ENCODE results near the gene ETV7. TPM values are rescaled to one million over a fixed set of nuclear protein-coding genes. Genes with fewer than 3 reads are reported as not detected.

ETV7 gene
- total RNA-seq, 2 experiments from 2014 or later, result 0.36 to 0.38 TPM

DNA sequence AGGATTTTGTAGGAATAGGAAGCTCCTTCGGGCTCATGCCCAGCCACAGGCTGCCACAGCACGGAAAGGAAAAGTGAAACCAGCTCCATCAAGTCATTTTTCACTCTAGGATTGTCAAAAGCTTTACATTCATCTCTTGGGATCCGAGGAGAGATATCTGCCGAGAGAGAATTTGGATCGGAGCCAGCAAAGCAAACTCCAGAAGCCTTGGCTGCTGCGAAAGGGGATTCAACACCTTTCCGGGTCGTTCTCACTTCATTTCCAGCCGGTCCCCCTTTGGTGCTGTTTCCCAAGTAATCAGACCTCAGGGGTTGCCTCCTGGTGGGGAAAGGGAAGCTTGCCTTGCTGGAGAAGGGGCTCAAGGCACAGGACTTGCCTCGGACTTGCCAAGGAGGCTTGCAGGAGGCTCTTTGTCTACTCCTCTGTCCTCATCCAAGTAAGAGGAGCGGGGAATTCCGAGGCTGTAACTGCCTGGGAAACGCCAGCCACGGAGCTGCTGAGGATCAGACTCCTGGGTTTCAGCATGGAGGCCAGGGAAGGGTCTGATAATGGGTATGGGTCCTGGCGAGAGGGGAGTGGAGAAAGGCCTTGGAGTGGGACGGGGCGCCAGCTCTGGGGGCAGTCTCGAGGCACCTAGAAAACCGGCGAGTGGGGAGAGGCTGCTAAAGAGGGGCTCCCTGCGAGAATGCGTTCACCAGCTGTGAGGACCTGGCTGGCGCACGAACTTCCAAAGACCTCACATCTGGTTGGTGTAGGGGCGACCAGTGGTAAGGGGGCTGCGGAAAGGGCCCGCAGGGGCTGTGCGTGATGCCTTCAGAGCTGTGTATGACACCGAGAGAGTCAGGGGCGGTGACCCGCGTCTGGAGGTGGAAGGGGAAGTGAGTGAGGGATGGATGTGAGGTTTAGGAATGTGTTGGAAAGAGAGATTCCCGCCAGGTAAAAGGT, 702 bp downstream of the ETV7 start:
- POLR2A ChIA-PET, result interaction anchor here (0.6 kb wide), 2 partner anchors 99 to 266 kb away, joined by 3 to 15 read pairs; no protein-coding TSS in a partner anchor
- CTCF ChIA-PET, result interaction anchor here (0.8 to 1.7 kb wide), 3 partner anchors 24 to 84 kb away, joined by 3 to 7 read pairs (median 3); no protein-coding TSS in a partner anchor

GRCh38 chr6:36384095-36384494, 3.4 kb downstream of the ETV7 start:
- CTCF ChIA-PET, result interaction anchor here (1.2 kb wide), 1 partner anchor 43 kb away, joined by 3 read pairs; no protein-coding TSS in a partner anchor
- POLR2A ChIA-PET, result no interaction called here

DNA sequence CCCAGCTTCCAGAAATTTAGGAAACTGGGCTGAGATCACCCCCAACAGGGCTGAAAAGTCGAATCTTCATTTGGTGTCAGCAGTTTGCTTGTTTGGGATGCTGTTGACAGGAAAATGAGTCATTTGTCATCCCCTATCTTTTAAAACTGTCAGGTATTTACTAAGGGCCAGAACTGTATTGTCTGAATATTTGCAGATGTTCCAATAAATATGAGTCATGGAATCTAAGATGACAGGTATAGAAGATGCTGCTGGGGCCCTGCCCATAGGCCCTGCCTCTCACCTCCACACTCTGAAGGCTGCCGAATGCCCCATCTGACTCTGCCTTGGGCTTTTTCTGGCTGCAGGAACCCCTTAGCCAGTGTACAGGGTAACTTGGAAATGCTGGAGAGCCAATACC, 3.9 kb downstream of the ETV7 start:
- ChIA-PET CTCF (interaction anchor here (1.2 kb wide), 1 partner anchor 43 kb away, joined by 3 read pairs; no protein-coding TSS in a partner anchor), POLR2A (no interaction called here)

- CTCF ChIA-PET, result no interaction called here
- POLR2A ChIA-PET, result no interaction called here
These were observed 4.5 kb downstream of the ETV7 start for GRCh38 chr6:36382976-36383375.

GRCh38 chr6:36381502-36382389, 5.7 kb downstream of the ETV7 start:
- ChIA-PET CTCF (interaction anchor here (1.1 kb wide), 1 partner anchor 24 kb away, joined by 3 read pairs; no protein-coding TSS in a partner anchor), POLR2A (no interaction called here)

- ChIA-PET POLR2A (no interaction called here), CTCF (interaction anchor here (0.7 to 1.4 kb wide), 3 partner anchors 78 to 312 kb away, joined by 3 to 5 read pairs (median 3); no protein-coding TSS in a partner anchor)
These were observed 7.3 kb downstream of the ETV7 start for GRCh38 chr6:36380166-36380565.

DNA sequence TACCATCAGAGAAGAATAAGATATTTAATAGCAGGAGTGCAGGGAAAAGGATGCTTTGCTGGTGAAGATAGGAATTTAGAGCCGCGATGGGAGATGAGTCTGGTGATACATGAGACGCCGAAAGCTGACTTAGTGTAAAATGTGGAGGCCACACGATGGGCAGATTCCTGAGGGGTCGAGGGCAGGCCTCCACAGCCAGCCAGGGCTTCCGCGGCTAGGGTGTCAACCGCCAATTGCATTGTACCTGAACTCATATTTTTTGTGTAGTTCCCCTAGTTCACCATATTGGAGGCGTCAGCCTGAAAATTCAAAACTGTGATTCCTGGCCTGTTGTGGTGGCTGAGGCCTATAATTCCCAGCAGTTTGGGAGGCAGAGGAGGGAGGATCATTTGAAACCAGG, 8.5 kb downstream of the ETV7 start:
- CTCF ChIA-PET, result interaction anchor here (0.6 to 1.4 kb wide), 2 partner anchors 76 to 815 kb away, joined by 3 to 5 read pairs; no protein-coding TSS in a partner anchor
- POLR2A ChIA-PET, result interaction anchor here (0.6 kb wide), 1 partner anchor 91 kb away, joined by 4 read pairs; no protein-coding TSS in a partner anchor

DNA sequence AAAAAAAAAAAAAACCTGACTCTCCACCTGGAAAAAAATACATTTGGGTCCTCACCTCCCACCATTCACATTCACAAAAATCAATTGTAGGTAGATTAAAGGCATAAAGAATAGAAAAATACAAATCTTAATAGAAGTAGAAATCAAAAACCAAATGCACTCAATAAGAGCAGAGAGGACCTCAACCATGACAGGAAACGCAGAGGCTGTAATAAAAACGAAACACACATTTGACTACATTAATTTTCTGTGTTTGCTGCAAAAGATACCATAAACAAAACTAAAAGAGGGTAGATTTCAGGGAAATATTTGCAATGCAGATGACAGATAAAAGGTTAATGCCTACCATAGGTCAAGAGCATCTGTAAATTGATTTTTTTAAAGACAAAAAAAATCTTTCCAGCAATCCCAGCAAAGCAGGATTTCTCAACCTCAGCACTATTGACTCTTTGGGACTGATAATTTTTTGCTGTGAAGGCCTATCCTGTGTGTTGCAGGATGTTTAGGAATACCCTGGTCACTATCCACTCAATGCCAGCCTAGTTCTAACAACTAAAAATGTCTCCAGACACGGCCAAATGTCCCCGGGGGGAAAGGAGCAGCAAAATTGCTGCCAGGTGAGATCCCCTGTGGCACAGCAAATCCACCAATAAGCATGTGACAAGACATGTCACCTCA, 9.1 kb downstream of the ETV7 start:
- POLR2A ChIA-PET, result no interaction called here
- CTCF ChIA-PET, result no interaction called here

GRCh38 chr6:36377594-36377993, 9.9 kb downstream of the ETV7 start:
- ChIA-PET CTCF (no interaction called here), POLR2A (no interaction called here)

DNA sequence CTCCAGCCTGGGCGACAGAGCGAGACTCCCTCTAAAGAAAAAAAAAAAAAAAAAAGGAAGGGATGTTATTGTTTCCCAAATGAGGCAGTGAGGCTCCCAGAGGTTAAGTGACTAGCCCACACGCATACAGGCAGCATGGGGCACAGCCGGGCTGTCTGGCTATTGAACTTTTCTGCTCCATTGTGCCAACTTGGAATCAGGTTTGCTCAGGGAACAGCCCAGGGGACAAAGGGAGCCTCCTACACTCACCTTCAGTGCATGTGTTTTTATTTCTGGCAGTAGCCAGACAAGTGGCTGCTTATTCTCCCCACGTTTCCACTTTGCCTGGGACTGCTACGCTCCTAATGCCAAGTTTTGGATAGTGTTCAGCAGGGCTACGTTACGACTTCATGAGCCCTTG, 10.7 kb downstream of the ETV7 start:
- CTCF ChIA-PET, result no interaction called here
- POLR2A ChIA-PET, result no interaction called here

- ChIA-PET POLR2A (no interaction called here), CTCF (no interaction called here)
These were observed 11.3 kb downstream of the ETV7 start for GRCh38 chr6:36376183-36376582.

DNA sequence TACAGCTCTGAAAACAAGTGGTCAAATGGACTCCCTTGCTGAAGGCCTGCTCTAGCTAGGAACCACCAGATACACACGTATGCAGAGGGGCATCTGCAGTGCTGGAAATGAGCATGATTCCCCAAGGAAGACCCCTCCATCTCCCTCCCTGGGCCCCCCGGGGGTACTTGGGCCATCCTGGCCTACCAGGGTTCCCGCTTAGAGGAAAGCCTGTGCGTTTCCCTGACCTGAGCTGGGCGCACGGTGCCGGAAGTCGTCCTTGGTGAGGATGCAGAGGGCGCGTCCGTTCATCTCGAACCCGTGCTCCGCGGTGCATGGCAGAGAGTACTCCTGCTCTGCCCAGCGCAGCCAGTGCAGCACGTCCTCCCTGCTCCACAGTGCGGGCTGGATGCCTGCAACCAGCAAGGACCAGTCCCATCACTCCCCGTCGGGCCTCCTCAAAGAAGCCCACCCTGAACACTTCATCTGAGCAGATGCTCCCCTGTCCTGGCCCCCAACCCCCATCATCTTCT, 11.8 kb downstream of the ETV7 start:
- CTCF ChIA-PET, result no interaction called here
- POLR2A ChIA-PET, result no interaction called here

- POLR2A ChIA-PET, result no interaction called here
These were observed 12.5 kb downstream of the ETV7 start for GRCh38 chr6:36374972-36375371.

GRCh38 chr6:36374194-36374593, 13.3 kb downstream of the ETV7 start:
- CTCF ChIA-PET, result no interaction called here
- POLR2A ChIA-PET, result no interaction called here

More at GRCh38 chr6:36374972-36375371, 12.5 kb downstream of the ETV7 start:
- CTCF ChIA-PET, result no interaction called here

DNA sequence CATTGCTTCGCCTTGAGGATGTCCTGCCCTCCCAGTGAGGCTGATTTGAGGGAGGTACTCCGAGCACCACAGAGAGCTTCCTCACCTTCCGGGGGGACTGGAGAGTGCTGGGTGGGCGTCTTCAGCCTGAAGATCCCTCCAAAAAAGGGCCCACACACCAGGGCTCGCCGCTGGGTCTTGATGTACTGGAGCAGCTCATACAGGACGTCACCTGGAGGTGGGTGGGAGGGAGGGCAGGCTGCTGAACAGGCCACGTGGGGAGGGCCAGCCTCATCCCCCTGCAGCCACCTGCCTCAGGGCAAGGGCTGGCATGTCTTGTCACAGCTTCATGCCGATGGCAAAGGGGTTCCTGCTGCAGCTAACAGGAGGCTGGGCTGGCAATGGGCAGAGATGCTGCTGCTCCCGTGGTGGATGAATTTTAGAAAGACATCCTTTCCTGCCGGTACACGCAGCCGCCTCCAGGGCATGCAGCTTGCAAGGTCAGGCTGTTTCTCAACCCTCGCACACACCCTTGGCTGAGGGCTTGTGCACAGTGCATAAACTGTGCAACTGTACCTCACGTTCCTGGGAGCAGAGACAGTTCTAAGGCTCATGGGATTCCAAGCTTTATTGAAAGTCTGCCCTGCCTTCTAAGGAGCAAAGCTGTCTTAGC, 14.0 kb downstream of the ETV7 start:
- ChIA-PET POLR2A (no interaction called here), CTCF (no interaction called here)

- ChIA-PET POLR2A (no interaction called here), CTCF (no interaction called here)
These were observed 15.4 kb downstream of the ETV7 start for GRCh38 chr6:36372088-36372487.

- ChIA-PET CTCF (no interaction called here), POLR2A (no interaction called here)
These were observed 16.3 kb downstream of the ETV7 start for GRCh38 chr6:36371211-36371610.

DNA sequence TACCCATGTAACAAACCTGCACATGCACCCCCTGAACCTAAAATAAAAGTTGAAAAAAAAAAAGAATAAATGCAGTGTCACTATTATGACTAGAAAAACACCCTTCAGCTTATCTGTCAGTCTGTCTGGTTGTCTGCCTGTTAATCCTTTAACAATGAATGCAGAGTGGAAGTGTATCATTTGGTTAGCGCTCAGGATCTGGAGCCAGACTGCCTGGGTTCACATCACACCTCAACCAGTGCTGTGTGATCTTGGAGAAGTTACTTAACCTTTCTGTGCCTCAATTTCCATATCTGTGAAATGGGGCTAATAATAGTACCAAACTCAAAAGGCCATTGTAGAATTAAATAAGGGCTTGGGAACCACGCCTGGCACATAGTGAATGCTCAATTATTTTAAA, 16.8 kb downstream of the ETV7 start:
- ChIA-PET CTCF (no interaction called here), POLR2A (no interaction called here)
